ENCODE data around the gene SP6.

Gene SP6

GRCh38 chr17:47856830-47857229, 5.9 kb upstream of the SP6 start:
- no peak for DNase-seq (ENCODE audit: low read depth in 2 of 2)

- DNase-seq (ENCODE audit: low read depth in 2 of 2) = no peak
These were observed 4.8 kb upstream of the SP6 start for GRCh38 chr17:47855737-47856136.

- no peak for DNase-seq (ENCODE audit: low read depth in 2 of 2)
These were observed 2.7 kb upstream of the SP6 start for GRCh38 chr17:47853616-47854015.

- no peak for DNase-seq (ENCODE audit: low read depth in 2 of 2)
These were observed 1.4 kb upstream of the SP6 start for GRCh38 chr17:47852113-47852949.

- DNase-seq (ENCODE audit: low read depth in 2 of 2) = no peak
These were observed 775 bp upstream of the SP6 start for GRCh38 chr17:47851764-47852112.

GRCh38 chr17:47850373-47850691, 631 bp downstream of the SP6 start:
- no peak for DNase-seq (ENCODE audit: low read depth in 2 of 2)

GRCh38 chr17:47848198-47848513, 2.8 kb downstream of the SP6 start:
- DNase-seq (ENCODE audit: low read depth in 2 of 2) = no peak

- no peak for DNase-seq (ENCODE audit: low read depth in 2 of 2)
These were observed 3.4 kb downstream of the SP6 start for GRCh38 chr17:47847341-47848197.

GRCh38 chr17:47846716-47847340, 4.1 kb downstream of the SP6 start:
- no peak for DNase-seq (ENCODE audit: low read depth in 2 of 2)

- no peak for DNase-seq (ENCODE audit: low read depth in 2 of 2)
These were observed 5.3 kb downstream of the SP6 start for GRCh38 chr17:47845716-47846075.

GRCh38 chr17:47844814-47845715, 5.9 kb downstream of the SP6 start:
- DNase-seq (ENCODE audit: low read depth in 2 of 2) = no peak

GRCh38 chr17:47844227-47844626, 6.7 kb downstream of the SP6 start:
- no peak for DNase-seq (ENCODE audit: low read depth in 2 of 2)

GRCh38 chr17:47843391-47843730, 7.6 kb downstream of the SP6 start:
- DNase-seq (ENCODE audit: low read depth in 2 of 2) = no peak

- DNase-seq (ENCODE audit: low read depth in 2 of 2) = no peak
These were observed 9.3 kb downstream of the SP6 start for GRCh38 chr17:47841488-47842291.

GRCh38 chr17:47840742-47841487, 10.0 kb downstream of the SP6 start, which contains the start of gene SCRN2:
SCRN2 (minus strand) TSS chr17:47841273; CDS start chr17:47840843, 430 bp downstream.
- DNase-seq (ENCODE audit: low read depth in 2 of 2) = peak; percentile 78 to 89

GRCh38 chr17:47840001-47840741, 10.8 kb downstream of the SP6 start:
- DNase-seq (ENCODE audit: low read depth in 2 of 2) = no peak

- no peak for DNase-seq (ENCODE audit: low read depth in 2 of 2)
These were observed 11.9 kb downstream of the SP6 start for GRCh38 chr17:47839071-47839470.

GRCh38 chr17:47838636-47839035, 12.3 kb downstream of the SP6 start:
- no peak for DNase-seq (ENCODE audit: low read depth in 2 of 2)

GRCh38 chr17:47837401-47838039, 13.4 kb downstream of the SP6 start:
- DNase-seq (ENCODE audit: low read depth in 2 of 2) = no peak

Data from stimulated activated CD4-positive, alpha-beta T cell treated with anti-CD3 and anti-CD28 coated beads, Interleukin-12 subunit alpha, Interleukin-12 subunit beta, amount 100 ng/mL, for 24 hours (primary cell).